Right lobe of liver (tissue), 6 donors: Measurements from ENCODE around the gene FBXO21. TPM values are rescaled to one million over a fixed set of nuclear protein-coding genes. Genes with fewer than 3 reads are reported as not detected.

Experiments used
- ATAC-seq, 4 donors: fragments of 200-7000 bp; cut with Tn5 transposase; one replicate each; pipeline ENCODE4 v1.9.1; 2020; ENCODE audit warnings: mild to moderate bottlenecking in 4 of 4, moderate library complexity in 4 of 4
- DNase-seq, 3 donors: peaks; one replicate each; pipeline ENCODE4 v3.0.0-alpha.2; 2020
- H3K27ac ChIP-seq, 3 donors: fragments of 200-600 bp; one replicate each; pipeline ENCODE4 v1.8.0; 2022
- H3K27me3 ChIP-seq, 2 donors: fragments of 200-600 bp; one replicate each; pipeline ENCODE4 v1.8.0; 2022
- H3K36me3 ChIP-seq, 4 donors: fragments of 200-600 bp; sonication (generic) in 1 of 4; one replicate each; pipeline versions ENCODE4 v1.5.1 to v1.8.0; 2017 to 2022; ENCODE audit warnings: control low read depth in 1 of 4
- H3K4me1 ChIP-seq, 4 donors: fragments of 200-600 bp; sonication (generic) in 1 of 4; one replicate each; pipeline versions ENCODE4 v1.5.1 to v1.8.0; 2017 to 2022; ENCODE audit warnings: control low read depth in 1 of 4
- H3K4me3 ChIP-seq, 3 donors: fragments of 200-600 bp; one replicate each; pipeline ENCODE4 v1.8.0; 2022
- H3K9me3 ChIP-seq, 4 donors: fragments of 200-600 bp; sonication (generic) in 1 of 4; one replicate each; pipeline versions ENCODE4 v1.5.1 to v1.8.0; 2017 to 2022; ENCODE audit warnings: control low read depth in 1 of 4
- POLR2A ChIP-seq: fragments of 450-650 bp; IDR thresholded peaks from one replicate; pipeline ENCODE4 v1.6.1; 2017; ENCODE audit warnings: antibody characterized with exemption, mild to moderate bottlenecking
- WGBS: methylation state at CpG from one replicate; pipeline ENCODE4 v1.1.6; 2018; ENCODE audit warnings: low coverage, low lambda C conversion rate; ENCODE audit not compliant: insufficient coverage; ENCODE audit errors: missing lambda C conversion rate; 5-methylcytosine and 5-hydroxymethylcytosine counted together
- intact Hi-C, 2 donors: fragments of 100-400 bp; cut with DNase I; formaldehyde crosslinking; loops; one replicate each; pipeline versions ENCODE4 v1.11.2 to v1.14.1; 2022
- total RNA-seq, 6 experiments: library from RNA; depleted of rRNA in 2 of 6; stranded (reverse); fragments of >200 nt in 2 of 6; fragmentation: NEBNext Ultra II Directional in 3 of 6; extraction: Animal tissue kit (Norgen Biotek cat#: 25700) in 3 of 6; gene quantifications; one replicate each; pipeline versions ENCODE4 v1.1.0 to v1.2.4, GENCODE V29; 2016 to 2023
- TF ChIP-seq, protein P1 (sequence below), 4 donors: fragments of 200-600 bp in 3 of 4; fragments of 450-650 bp in 1 of 4; IDR thresholded peaks; one replicate each; pipeline versions ENCODE4 v1.5.1 to v1.8.0; 2016 to 2022; ENCODE audit warnings: antibody characterized with exemption in 4 of 4, mild to moderate bottlenecking in 2 of 4
- donor health status: DM: no; HTN: yes; CAD: no.
- donor health status: DM: no; HTN: no; CAD: no.
- donor health status: DM: no; HTN: no; CAD: no.
- donor health status: DM: no; HTN: yes; CAD: no.
- donor health status: DM: no; HTN: yes; CAD: no.

FBXO21 gene
- total RNA-seq, 6 experiments from 2014 or later, result 12.8 to 28.7 (median 20.1) TPM

DNA sequence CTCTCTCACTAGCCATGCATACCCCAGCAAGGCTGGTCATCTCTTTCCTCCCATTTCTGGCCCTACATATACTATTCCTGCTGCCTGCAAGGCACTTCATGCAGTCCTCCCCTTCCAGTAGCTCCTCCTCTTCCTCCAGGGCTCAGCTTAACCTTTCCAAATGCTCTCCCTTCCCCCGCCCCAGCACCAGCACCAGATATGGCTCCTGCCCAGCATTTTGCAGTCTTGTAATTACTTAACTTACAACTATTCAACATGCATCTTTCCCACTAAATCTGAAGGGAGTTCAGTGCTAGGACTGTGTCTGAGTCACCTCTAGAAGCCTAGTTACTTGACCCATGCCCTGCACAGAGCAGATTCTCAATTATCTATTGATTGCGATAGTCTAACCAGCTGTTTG is 1.8 kb upstream of the FBXO21 start:
- DNase-seq, result peak in 1 of 3 donors; percentile 44
- WGBS, result 63% methylated on average over 2 of the region's 2 CpGs
- intact Hi-C loops, result no loop called here

DNA sequence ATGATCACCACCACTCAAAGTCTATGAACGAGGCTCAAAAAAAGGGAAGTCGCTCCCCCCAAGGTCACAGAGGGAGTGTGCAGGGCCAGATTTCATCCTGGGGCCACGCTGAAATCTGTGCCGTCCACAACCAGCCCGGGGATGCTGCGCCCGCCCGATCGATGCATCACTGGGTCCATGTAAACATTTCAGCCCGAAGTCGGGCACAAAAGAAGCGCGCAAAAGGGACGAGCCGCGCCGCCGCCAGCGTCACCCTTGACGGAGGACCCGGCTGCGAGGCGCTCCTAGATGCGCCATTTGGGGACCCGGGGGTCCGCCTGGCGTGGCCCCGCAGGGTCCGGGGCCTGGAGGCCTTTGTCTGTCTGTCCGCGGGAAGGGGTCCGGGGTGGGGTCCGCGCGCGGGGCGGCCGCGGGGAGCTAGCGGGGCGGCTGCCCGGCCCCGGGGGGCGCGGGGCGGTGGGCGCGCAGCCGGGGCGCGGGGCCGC is 503 bp downstream of the FBXO21 start:
- Histone ChIP-seq H3K9me3 (peaks cover 0 to 3% (median 0%) of the 10 kb centered on the region in 4 donors), H3K4me1 (peaks cover 0 to 30% (median 11%) of the 10 kb centered on the region in 4 donors), H3K27me3 (no peaks in the 10 kb centered on the region), H3K27ac (peak overlapping the region; percentile 76 to 86 (median 86)), H3K4me3 (peak overlapping the region; percentile 74 to 91 (median 84)), H3K36me3 (peaks cover 0 to 17% (median 10%) of the 10 kb centered on the region in 4 donors)
- DNase-seq (peak; percentile 58 to 77 (median 72)), ATAC-seq (peak; percentile 36 to 76 (median 55))
- TF ChIP-seq POLR2A, result no peak
- TF ChIP-seq, protein P1, sequence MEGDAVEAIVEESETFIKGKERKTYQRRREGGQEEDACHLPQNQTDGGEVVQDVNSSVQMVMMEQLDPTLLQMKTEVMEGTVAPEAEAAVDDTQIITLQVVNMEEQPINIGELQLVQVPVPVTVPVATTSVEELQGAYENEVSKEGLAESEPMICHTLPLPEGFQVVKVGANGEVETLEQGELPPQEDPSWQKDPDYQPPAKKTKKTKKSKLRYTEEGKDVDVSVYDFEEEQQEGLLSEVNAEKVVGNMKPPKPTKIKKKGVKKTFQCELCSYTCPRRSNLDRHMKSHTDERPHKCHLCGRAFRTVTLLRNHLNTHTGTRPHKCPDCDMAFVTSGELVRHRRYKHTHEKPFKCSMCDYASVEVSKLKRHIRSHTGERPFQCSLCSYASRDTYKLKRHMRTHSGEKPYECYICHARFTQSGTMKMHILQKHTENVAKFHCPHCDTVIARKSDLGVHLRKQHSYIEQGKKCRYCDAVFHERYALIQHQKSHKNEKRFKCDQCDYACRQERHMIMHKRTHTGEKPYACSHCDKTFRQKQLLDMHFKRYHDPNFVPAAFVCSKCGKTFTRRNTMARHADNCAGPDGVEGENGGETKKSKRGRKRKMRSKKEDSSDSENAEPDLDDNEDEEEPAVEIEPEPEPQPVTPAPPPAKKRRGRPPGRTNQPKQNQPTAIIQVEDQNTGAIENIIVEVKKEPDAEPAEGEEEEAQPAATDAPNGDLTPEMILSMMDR (IDR thresholded peaks at IDR 0.05), result no peak
- intact Hi-C loops, result no loop called here
- WGBS, result 0% methylated on average over 1 of the region's 52 CpGs

More for the DNA sequence above, 1.8 kb upstream of the FBXO21 start:
- Histone ChIP-seq H3K9me3 (peaks cover 0 to 3% (median 0%) of the 10 kb centered on the region in 4 donors), H3K36me3 (no peaks in the 10 kb centered on the region), H3K27ac (no peak overlapping the region), H3K4me1 (peaks cover 0 to 23% (median 11%) of the 10 kb centered on the region in 4 donors), H3K27me3 (no peaks in the 10 kb centered on the region), H3K4me3 (no peak overlapping the region)
- no peak for TF ChIP-seq POLR2A
- TF ChIP-seq, protein P1 (IDR thresholded peaks at IDR 0.05), result no peak
- no peak for ATAC-seq

DNA sequence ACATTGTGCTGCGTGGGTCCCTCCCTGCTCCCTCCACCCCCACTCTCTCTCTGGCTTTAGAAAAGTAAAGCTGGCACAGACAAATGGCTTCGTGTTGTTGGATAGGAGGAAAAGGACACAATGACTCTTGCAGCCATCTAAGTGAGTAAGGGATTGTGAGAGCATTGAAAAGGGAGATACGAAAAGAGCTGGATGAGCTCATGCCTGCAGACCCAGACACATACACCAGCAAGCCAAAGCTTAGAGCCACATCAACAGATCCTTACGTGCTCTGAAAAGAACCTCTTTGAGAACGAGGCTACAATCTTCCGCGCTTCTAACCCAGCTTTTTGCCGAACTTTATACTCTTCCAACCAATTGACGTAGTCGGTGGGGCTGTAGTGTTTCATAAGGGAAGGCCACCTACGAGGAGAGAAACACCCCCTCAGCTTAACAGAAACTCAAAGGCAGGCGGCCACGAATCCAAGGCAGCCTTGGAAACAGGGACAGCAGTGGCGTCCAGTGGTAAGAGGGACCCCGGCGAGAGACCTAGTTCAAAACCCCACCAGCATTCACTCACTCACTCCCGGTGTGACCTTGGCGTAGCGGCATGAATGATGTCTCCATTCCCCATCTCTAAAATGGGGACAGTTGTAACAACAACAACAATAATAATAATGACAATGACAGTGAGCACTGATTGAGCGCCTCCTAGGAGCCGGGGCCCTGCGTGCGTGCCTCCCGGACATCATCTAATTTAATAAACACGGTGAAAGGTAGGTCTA is 1.1 kb downstream of the FBXO21 start:
- TF ChIP-seq, protein P1 (IDR thresholded peaks at IDR 0.05), result no peak
- peak; percentile 31 for TF ChIP-seq POLR2A
- Histone ChIP-seq H3K4me3 (peak overlapping the region; percentile 74 to 91 (median 84)), H3K36me3 (peaks cover 0 to 24% (median 10%) of the 10 kb centered on the region in 4 donors), H3K9me3 (peaks cover 0 to 3% (median 0%) of the 10 kb centered on the region in 4 donors), H3K27ac (peak overlapping the region; percentile 76 to 86 (median 86)), H3K27me3 (no peaks in the 10 kb centered on the region), H3K4me1 (peaks cover 0 to 30% (median 11%) of the 10 kb centered on the region in 4 donors)
- DNase-seq (no peak), ATAC-seq (peak; percentile 5 to 52 (median 12))
- intact Hi-C loops, result no loop called here
- WGBS, result 16% methylated on average over 18 of the region's 25 CpGs

GRCh38 chr12:117188121-117188665 is 2.1 kb downstream of the FBXO21 start:
- H3K36me3 ChIP-seq, result peaks cover 0 to 28% (median 10%) of the 10 kb centered on the region in 4 donors
- no peak for TF ChIP-seq POLR2A
- TF ChIP-seq, protein P1 (IDR thresholded peaks at IDR 0.05), result no peak
- ATAC-seq (no peak), DNase-seq (no peak)
- H3K27me3 ChIP-seq, result no peaks in the 10 kb centered on the region
- no peaks in the 10 kb centered on the region for H3K9me3 ChIP-seq
- WGBS, result 39% methylated on average over 6 of the region's 12 CpGs
- H3K4me1 ChIP-seq, result peaks cover 0 to 30% (median 11%) of the 10 kb centered on the region in 4 donors
- peak overlapping the region; percentile 14 to 86 (median 86) for H3K27ac ChIP-seq
- intact Hi-C loops, result no loop called here
- H3K4me3 ChIP-seq, result no peak overlapping the region
